Stomach (tissue), 19 donors: Measurements from ENCODE around the gene CTDSPL. TPM values are rescaled to one million over a fixed set of nuclear protein-coding genes. Genes with fewer than 3 reads are reported as not detected.

Experiments used
- DNase-seq, 2 donors: peaks; one replicate each; pipeline versions ENCODE4 v3.0.0 to v3.0.0-alpha.2; 2013 to 2019
- H3K27ac ChIP-seq, 5 donors: fragments of 200-600 bp in 4 of 5; sonication (generic) in 4 of 5; one replicate each; pipeline ENCODE4 v1.5.1; 2013 to 2019; ENCODE audit warnings: mild to moderate bottlenecking in 1 of 5, moderate library complexity in 1 of 5
- H3K27me3 ChIP-seq, 3 donors: fragments of 200-600 bp; sonication (generic); one replicate each; pipeline ENCODE4 v1.5.1; 2017 to 2019; ENCODE audit warnings: mixed run types in 1 of 3
- H3K36me3 ChIP-seq, 4 donors: fragments of 200-600 bp; sonication (generic); 1 replicate in 3 of 4; 2 replicates in 1 of 4; pipeline ENCODE4 v1.5.1; 2016 to 2019
- H3K4me1 ChIP-seq, 4 donors: fragments of 200-600 bp; sonication (generic); one replicate each; pipeline ENCODE4 v1.5.1; 2016 to 2019
- H3K4me3 ChIP-seq, 4 donors: fragments of 200-600 bp; sonication (generic) in 3 of 4; one replicate each; pipeline ENCODE4 v1.5.1; 2016 to 2019; ENCODE audit warnings: mild to moderate bottlenecking in 1 of 4
- H3K9me3 ChIP-seq, 4 donors: fragments of 200-600 bp; sonication (generic); one replicate each; pipeline ENCODE4 v1.5.1; 2016 to 2019
- CTCF ChIP-seq, 7 experiments: fragments of 450-650 bp in 4 of 7; fragments of 200-600 bp in 3 of 7; sonication (generic) in 3 of 7; IDR thresholded peaks; one replicate each; pipeline ENCODE4 v1.5.1; 2016 to 2019; ENCODE audit warnings: antibody characterized with exemption in 7 of 7, control low read depth in 2 of 7, mild to moderate bottlenecking in 1 of 7
- EP300 ChIP-seq: sonication (generic); formaldehyde crosslinking; IDR thresholded peaks from one replicate; pipeline ENCODE4 v1.6.1; 2017; ENCODE audit warnings: antibody characterized with exemption
- POLR2A ChIP-seq, 4 donors: fragments of 450-650 bp; IDR thresholded peaks; one replicate each; pipeline ENCODE4 v1.6.1; 2016; ENCODE audit warnings: antibody characterized with exemption in 4 of 4, control low read depth in 2 of 4, mild to moderate bottlenecking in 1 of 4, moderate library complexity in 1 of 4
- POLR2AphosphoS5 ChIP-seq, 3 donors: sonication (generic); formaldehyde crosslinking; IDR thresholded peaks; one replicate each; pipeline ENCODE4 v1.6.1; 2016; ENCODE audit warnings: antibody characterized with exemption in 3 of 3
- WGBS, 5 donors: extraction: QIAGEN DNeasy Blood & Tissue Kit in 3 of 5; methylation state at CpG; one replicate each; pipeline versions ENCODE4 v1.1.5 to v1.1.7; 2013 to 2018; 5-methylcytosine and 5-hydroxymethylcytosine counted together
- intact Hi-C: fragments of 100-400 bp; cut with DNase I; formaldehyde crosslinking; loops from one replicate; pipeline ENCODE4 v1.15.1; 2023; ENCODE audit warnings: low total_unique reads
- long read RNA-seq, 10 donors: transcript quantifications; one replicate each; lab custom pipeline, GENCODE V29; 2026
- polyA plus RNA-seq, 3 donors: library from polyadenylated mRNA; stranded (reverse); fragments of 200-250 nt; gene quantifications; one replicate each; pipeline ENCODE4 v1.2.3, GENCODE V29; 2013
- total RNA-seq, 5 donors: library from RNA; depleted of rRNA; stranded (reverse); fragments of >200 nt; gene quantifications; one replicate each; pipeline versions ENCODE4 v1.1.0 to v1.2.3, GENCODE V29; 2014 to 2016
- donor health status: healthy with polysubstance abuse.
- donor health status: Bipolar disorder and iron deficiency.
- donor health status: healthy.

CTDSPL gene, protein sequence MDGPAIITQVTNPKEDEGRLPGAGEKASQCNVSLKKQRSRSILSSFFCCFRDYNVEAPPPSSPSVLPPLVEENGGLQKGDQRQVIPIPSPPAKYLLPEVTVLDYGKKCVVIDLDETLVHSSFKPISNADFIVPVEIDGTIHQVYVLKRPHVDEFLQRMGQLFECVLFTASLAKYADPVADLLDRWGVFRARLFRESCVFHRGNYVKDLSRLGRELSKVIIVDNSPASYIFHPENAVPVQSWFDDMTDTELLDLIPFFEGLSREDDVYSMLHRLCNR
- total RNA-seq (10 to 100 TPM; 13.4 to 54.9 (median 39.7) TPM), polyA plus RNA-seq (10 to 100 TPM; 18.9 to 32.1 (median 28.3) TPM)
- long read RNA-seq, donor 1, full-length matches to known transcripts = 5 of 5 reads
- long read RNA-seq, donor 1, partial matches to known transcripts = 0 of 5 reads
- long read RNA-seq, donor 1, other reads (novel, unspliced or antisense) = 0 of 5 reads
- long read RNA-seq, donor 2, full-length matches to known transcripts = 7 of 7 reads
- long read RNA-seq, donor 2, partial matches to known transcripts = 0 of 7 reads
- long read RNA-seq, donor 2, other reads (novel, unspliced or antisense) = 0 of 7 reads
- long read RNA-seq, donor 3, full-length matches to known transcripts = 10 of 19 reads
- long read RNA-seq, donor 3, partial matches to known transcripts = 9 of 19 reads
- long read RNA-seq, donor 3, other reads (novel, unspliced or antisense) = 0 of 19 reads
- long read RNA-seq, donor 4 = 0 reads
- long read RNA-seq, donor 5, full-length matches to known transcripts = 13 of 34 reads
- long read RNA-seq, donor 5, partial matches to known transcripts = 21 of 34 reads
- long read RNA-seq, donor 5, other reads (novel, unspliced or antisense) = 0 of 34 reads
- long read RNA-seq, donor 6 = 0 reads
- long read RNA-seq, donor 7, full-length matches to known transcripts = 9 of 15 reads
- long read RNA-seq, donor 7, partial matches to known transcripts = 6 of 15 reads
- long read RNA-seq, donor 7, other reads (novel, unspliced or antisense) = 0 of 15 reads
- long read RNA-seq, donor 8, full-length matches to known transcripts = 7 of 17 reads
- long read RNA-seq, donor 8, partial matches to known transcripts = 10 of 17 reads
- long read RNA-seq, donor 8, other reads (novel, unspliced or antisense) = 0 of 17 reads
- long read RNA-seq, donor 9, full-length matches to known transcripts = 9 of 18 reads
- long read RNA-seq, donor 9, partial matches to known transcripts = 9 of 18 reads
- long read RNA-seq, donor 9, other reads (novel, unspliced or antisense) = 0 of 18 reads
- long read RNA-seq, donor 10, full-length matches to known transcripts = 5 of 5 reads
- long read RNA-seq, donor 10, partial matches to known transcripts = 0 of 5 reads
- long read RNA-seq, donor 10, other reads (novel, unspliced or antisense) = 0 of 5 reads

DNA sequence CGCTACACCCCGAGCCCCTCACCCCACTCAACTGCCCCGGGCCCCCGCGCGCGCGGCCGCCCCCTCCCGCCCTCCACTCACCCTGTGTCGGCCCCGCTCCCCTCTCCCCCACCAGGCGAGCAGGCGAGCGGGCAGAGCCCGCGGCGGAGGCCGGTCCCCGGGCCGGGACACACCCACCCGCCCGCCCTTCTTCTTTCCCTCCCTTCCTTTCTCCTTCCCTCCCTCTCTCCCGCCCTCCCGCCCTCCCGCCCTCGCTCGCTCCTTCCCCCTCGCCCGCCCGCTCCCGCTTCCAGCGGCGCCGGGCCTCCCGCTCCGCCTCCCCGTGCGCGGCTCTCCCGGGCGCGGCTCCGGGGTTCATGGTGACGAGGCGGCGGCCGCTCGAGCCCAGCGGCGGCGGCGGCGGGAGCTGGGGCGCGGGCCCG lies at the start of gene CTDSPL:
TSS of gene CTDSPL (plus strand) at position 261 of the 422 bp plus-strand sequence. CDS start 320 bp downstream, outside the sequence.
- Histone ChIP-seq H3K27me3 (no peaks in the 10 kb centered on the region), H3K4me1 (peaks cover 33 to 78% (median 54%) of the 10 kb centered on the region in 4 donors), H3K36me3 (no peaks in the 10 kb centered on the region), H3K9me3 (no peaks in the 10 kb centered on the region), H3K4me3 (peak within 1 kb of the TSS; percentile 69 to 78 (median 75)), H3K27ac (peak within 1 kb of the TSS; percentile 84 to 94 (median 89))
- intact Hi-C loops = no loop called here
- WGBS, 5 donors = 0 to 2% (median 1%) methylated on average over 10 to 53 of the region's 57 CpGs
- DNase-seq = peak; percentile 62 to 88
- no peak for TF ChIP-seq EP300
- TF ChIP-seq POLR2A (IDR thresholded peaks at IDR 0.05) = no peak
- TF ChIP-seq CTCF (IDR thresholded peaks at IDR 0.05) = no peak
- peak in 1 of 3 donors; percentile 10 for TF ChIP-seq POLR2AphosphoS5 (IDR thresholded peaks at IDR 0.05)

GRCh38 chr3:37812499-37812896 lies 49.2 kb upstream of the CTDSPL start:
- TF ChIP-seq EP300 (no peak), POLR2A (IDR thresholded peaks at IDR 0.05) (no peak), POLR2AphosphoS5 (IDR thresholded peaks at IDR 0.05) (no peak), CTCF (IDR thresholded peaks at IDR 0.05) (no peak)
- intact Hi-C loops = no loop called here
- H3K4me3 ChIP-seq = no peak overlapping the region
- whole genome bisulfite sequencing, 5 donors = 67 to 84% (median 76%) methylated on average over 4 of the region's 4 CpGs
- H3K36me3 ChIP-seq = peaks cover 0 to 27% (median 18%) of the 10 kb centered on the region in 4 donors
- peaks cover 16 to 42% (median 31%) of the 10 kb centered on the region in 4 donors for H3K4me1 ChIP-seq
- H3K9me3 ChIP-seq = no peaks in the 10 kb centered on the region
- DNase-seq = peak in 1 of 2 donors; percentile 60
- peak overlapping the region in 4 of 5 donors; percentile 4 to 57 (median 48) for H3K27ac ChIP-seq
- H3K27me3 ChIP-seq = no peaks in the 10 kb centered on the region

GRCh38 chr3:37813403-37813802 lies 48.3 kb upstream of the CTDSPL start:
- intact Hi-C loops = no loop called here
- no peak for DNase-seq
- no peak overlapping the region for H3K4me3 ChIP-seq
- H3K9me3 ChIP-seq = no peaks in the 10 kb centered on the region
- no peak for TF ChIP-seq POLR2A (IDR thresholded peaks at IDR 0.05)
- no peak for TF ChIP-seq CTCF (IDR thresholded peaks at IDR 0.05)
- no peak for TF ChIP-seq EP300
- no peak for TF ChIP-seq POLR2AphosphoS5 (IDR thresholded peaks at IDR 0.05)
- H3K27me3 ChIP-seq = no peaks in the 10 kb centered on the region
- peak overlapping the region in 2 of 5 donors; percentile 53 to 57 for H3K27ac ChIP-seq
- H3K36me3 ChIP-seq = peaks cover 0 to 20% (median 13%) of the 10 kb centered on the region in 4 donors
- peaks cover 16 to 42% (median 31%) of the 10 kb centered on the region in 4 donors for H3K4me1 ChIP-seq
- 71 to 79% (median 74%) methylated on average over 1 of the region's 1 CpG for WGBS, 5 donors
